Stomach (tissue), 19 donors: ENCODE results near the gene FAM98B. TPM values are rescaled to one million over a fixed set of nuclear protein-coding genes. Genes with fewer than 3 reads are reported as not detected.

Source experiments
- DNase-seq, 2 donors: peaks; one replicate each; pipeline versions ENCODE4 v3.0.0 to v3.0.0-alpha.2; 2013 to 2019
- H3K27ac ChIP-seq, 5 donors: fragments of 200-600 bp in 4 of 5; sonication (generic) in 4 of 5; one replicate each; pipeline ENCODE4 v1.5.1; 2013 to 2019; ENCODE audit warnings: mild to moderate bottlenecking in 1 of 5, moderate library complexity in 1 of 5
- H3K27me3 ChIP-seq, 3 donors: fragments of 200-600 bp; sonication (generic); one replicate each; pipeline ENCODE4 v1.5.1; 2017 to 2019; ENCODE audit warnings: mixed run types in 1 of 3
- H3K36me3 ChIP-seq, 4 donors: fragments of 200-600 bp; sonication (generic); 1 replicate in 3 of 4; 2 replicates in 1 of 4; pipeline ENCODE4 v1.5.1; 2016 to 2019
- H3K4me1 ChIP-seq, 4 donors: fragments of 200-600 bp; sonication (generic); one replicate each; pipeline ENCODE4 v1.5.1; 2016 to 2019
- H3K4me3 ChIP-seq, 4 donors: fragments of 200-600 bp; sonication (generic) in 3 of 4; one replicate each; pipeline ENCODE4 v1.5.1; 2016 to 2019; ENCODE audit warnings: mild to moderate bottlenecking in 1 of 4
- H3K9me3 ChIP-seq, 4 donors: fragments of 200-600 bp; sonication (generic); one replicate each; pipeline ENCODE4 v1.5.1; 2016 to 2019
- EP300 ChIP-seq: sonication (generic); formaldehyde crosslinking; IDR thresholded peaks from one replicate; pipeline ENCODE4 v1.6.1; 2017; ENCODE audit warnings: antibody characterized with exemption
- POLR2A ChIP-seq, 4 donors: fragments of 450-650 bp; IDR thresholded peaks; one replicate each; pipeline ENCODE4 v1.6.1; 2016; ENCODE audit warnings: antibody characterized with exemption in 4 of 4, control low read depth in 2 of 4, mild to moderate bottlenecking in 1 of 4, moderate library complexity in 1 of 4
- POLR2AphosphoS5 ChIP-seq, 3 donors: sonication (generic); formaldehyde crosslinking; IDR thresholded peaks; one replicate each; pipeline ENCODE4 v1.6.1; 2016; ENCODE audit warnings: antibody characterized with exemption in 3 of 3
- WGBS, 5 donors: extraction: QIAGEN DNeasy Blood & Tissue Kit in 3 of 5; methylation state at CpG; one replicate each; pipeline versions ENCODE4 v1.1.5 to v1.1.7; 2013 to 2018; 5-methylcytosine and 5-hydroxymethylcytosine counted together
- intact Hi-C: fragments of 100-400 bp; cut with DNase I; formaldehyde crosslinking; loops from one replicate; pipeline ENCODE4 v1.15.1; 2023; ENCODE audit warnings: low total_unique reads
- long read RNA-seq, 10 donors: transcript quantifications; one replicate each; lab custom pipeline, GENCODE V29; 2026
- polyA plus RNA-seq, 3 donors: library from polyadenylated mRNA; stranded (reverse); fragments of 200-250 nt; gene quantifications; one replicate each; pipeline ENCODE4 v1.2.3, GENCODE V29; 2013
- total RNA-seq, 5 donors: library from RNA; depleted of rRNA; stranded (reverse); fragments of >200 nt; gene quantifications; one replicate each; pipeline versions ENCODE4 v1.1.0 to v1.2.3, GENCODE V29; 2014 to 2016
- TF ChIP-seq, protein P1 (sequence below), 7 experiments: fragments of 450-650 bp in 4 of 7; fragments of 200-600 bp in 3 of 7; sonication (generic) in 3 of 7; IDR thresholded peaks; one replicate each; pipeline ENCODE4 v1.5.1; 2016 to 2019; ENCODE audit warnings: antibody characterized with exemption in 7 of 7, control low read depth in 2 of 7, mild to moderate bottlenecking in 1 of 7
- donor health status: healthy with polysubstance abuse.
- donor health status: Bipolar disorder and iron deficiency.
- donor health status: healthy.

The FAM98B gene
- total RNA-seq, result 10 to 100 TPM in 2 of 5 donors, 1 to 10 TPM in 3; 1.7 to 61.3 (median 8.5) TPM
- 10 to 100 TPM in 1 of 3 donors, 1 to 10 TPM in 2; 6.3 to 11.5 (median 8.8) TPM for polyA plus RNA-seq
- long read RNA-seq, donor 1, full-length matches to known transcripts, result 3 of 17 reads
- long read RNA-seq, donor 1, partial matches to known transcripts, result 14 of 17 reads
- long read RNA-seq, donor 1, other reads (novel, unspliced or antisense), result 0 of 17 reads
- long read RNA-seq, donor 2, full-length matches to known transcripts, result 6 of 6 reads
- long read RNA-seq, donor 2, partial matches to known transcripts, result 0 of 6 reads
- long read RNA-seq, donor 2, other reads (novel, unspliced or antisense), result 0 of 6 reads
- long read RNA-seq, donor 3, result 0 reads
- long read RNA-seq, donor 4, result 0 reads
- long read RNA-seq, donor 5, full-length matches to known transcripts, result 6 of 6 reads
- long read RNA-seq, donor 5, partial matches to known transcripts, result 0 of 6 reads
- long read RNA-seq, donor 5, other reads (novel, unspliced or antisense), result 0 of 6 reads
- long read RNA-seq, donor 6, full-length matches to known transcripts, result 14 of 14 reads
- long read RNA-seq, donor 6, partial matches to known transcripts, result 0 of 14 reads
- long read RNA-seq, donor 6, other reads (novel, unspliced or antisense), result 0 of 14 reads
- long read RNA-seq, donor 7, full-length matches to known transcripts, result 3 of 3 reads
- long read RNA-seq, donor 7, partial matches to known transcripts, result 0 of 3 reads
- long read RNA-seq, donor 7, other reads (novel, unspliced or antisense), result 0 of 3 reads
- long read RNA-seq, donor 8, full-length matches to known transcripts, result 6 of 12 reads
- long read RNA-seq, donor 8, partial matches to known transcripts, result 6 of 12 reads
- long read RNA-seq, donor 8, other reads (novel, unspliced or antisense), result 0 of 12 reads
- long read RNA-seq, donor 9, partial matches to known transcripts, result 0 of 2 reads
- long read RNA-seq, donor 9, other reads (novel, unspliced or antisense), result 0 of 2 reads
- long read RNA-seq, donor 10, result 0 reads

DNA sequence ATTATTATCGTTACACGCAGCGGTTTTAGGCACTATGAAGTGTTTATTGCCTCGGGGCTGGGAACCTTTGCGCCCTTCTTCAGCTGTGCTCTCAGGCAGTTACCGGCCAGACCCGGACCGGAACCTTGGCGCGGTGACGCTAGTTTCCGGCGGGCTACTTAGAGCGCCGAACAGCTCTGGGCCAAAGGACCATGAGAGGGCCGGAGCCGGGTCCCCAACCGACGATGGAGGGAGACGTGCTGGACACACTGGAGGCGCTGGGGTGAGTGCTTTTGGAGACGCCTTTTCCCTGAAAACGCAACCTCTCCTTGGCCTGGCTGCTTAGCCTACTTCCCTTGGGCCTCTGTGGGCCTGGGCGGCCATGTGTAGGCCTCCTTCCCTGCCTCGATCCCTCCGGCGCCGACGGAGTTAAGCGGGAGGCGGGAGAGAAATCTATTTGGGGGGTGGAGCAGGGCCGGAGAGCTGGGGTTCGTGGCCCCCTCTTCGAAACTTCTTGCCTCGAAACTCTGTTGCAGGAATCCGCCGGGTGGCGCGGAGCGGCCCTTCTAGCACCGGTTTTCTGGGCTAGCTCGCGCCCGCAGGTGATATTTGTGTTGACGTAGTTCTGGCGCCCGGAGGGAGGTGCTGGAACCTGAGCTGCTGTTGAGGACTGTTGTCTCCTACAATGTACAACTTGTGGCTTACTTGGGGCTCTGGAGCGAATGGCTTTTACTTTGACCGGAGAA, at the start of gene FAM98B:
TSS of gene FAM98B (plus strand) at position 157 of the 725 bp plus-strand sequence. CDS start at position 192, 35 bp downstream.
- H3K4me1 ChIP-seq, result peaks cover 7 to 30% (median 15%) of the 10 kb centered on the region in 4 donors
- peak; percentile 92 to 96 for DNase-seq
- no peaks in the 10 kb centered on the region for H3K9me3 ChIP-seq
- no peaks in the 10 kb centered on the region for H3K36me3 ChIP-seq
- H3K4me3 ChIP-seq, result peak within 1 kb of the TSS; percentile 60 to 91 (median 86)
- WGBS, 5 donors, result 0 to 1% (median 0%) methylated on average over 49 of the region's 49 CpGs
- H3K27ac ChIP-seq, result peak within 1 kb of the TSS; percentile 91 to 97 (median 93)
- H3K27me3 ChIP-seq, result no peaks in the 10 kb centered on the region
- intact Hi-C loops, result no loop called here
- TF ChIP-seq POLR2AphosphoS5 (IDR thresholded peaks at IDR 0.05) (peak; percentile 52 to 80 (median 79)), POLR2A (IDR thresholded peaks at IDR 0.05) (no peak), EP300 (no peak)
- TF ChIP-seq, protein P1, sequence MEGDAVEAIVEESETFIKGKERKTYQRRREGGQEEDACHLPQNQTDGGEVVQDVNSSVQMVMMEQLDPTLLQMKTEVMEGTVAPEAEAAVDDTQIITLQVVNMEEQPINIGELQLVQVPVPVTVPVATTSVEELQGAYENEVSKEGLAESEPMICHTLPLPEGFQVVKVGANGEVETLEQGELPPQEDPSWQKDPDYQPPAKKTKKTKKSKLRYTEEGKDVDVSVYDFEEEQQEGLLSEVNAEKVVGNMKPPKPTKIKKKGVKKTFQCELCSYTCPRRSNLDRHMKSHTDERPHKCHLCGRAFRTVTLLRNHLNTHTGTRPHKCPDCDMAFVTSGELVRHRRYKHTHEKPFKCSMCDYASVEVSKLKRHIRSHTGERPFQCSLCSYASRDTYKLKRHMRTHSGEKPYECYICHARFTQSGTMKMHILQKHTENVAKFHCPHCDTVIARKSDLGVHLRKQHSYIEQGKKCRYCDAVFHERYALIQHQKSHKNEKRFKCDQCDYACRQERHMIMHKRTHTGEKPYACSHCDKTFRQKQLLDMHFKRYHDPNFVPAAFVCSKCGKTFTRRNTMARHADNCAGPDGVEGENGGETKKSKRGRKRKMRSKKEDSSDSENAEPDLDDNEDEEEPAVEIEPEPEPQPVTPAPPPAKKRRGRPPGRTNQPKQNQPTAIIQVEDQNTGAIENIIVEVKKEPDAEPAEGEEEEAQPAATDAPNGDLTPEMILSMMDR (IDR thresholded peaks at IDR 0.05), result peak in 1 of 7 experiments; percentile 23

DNA sequence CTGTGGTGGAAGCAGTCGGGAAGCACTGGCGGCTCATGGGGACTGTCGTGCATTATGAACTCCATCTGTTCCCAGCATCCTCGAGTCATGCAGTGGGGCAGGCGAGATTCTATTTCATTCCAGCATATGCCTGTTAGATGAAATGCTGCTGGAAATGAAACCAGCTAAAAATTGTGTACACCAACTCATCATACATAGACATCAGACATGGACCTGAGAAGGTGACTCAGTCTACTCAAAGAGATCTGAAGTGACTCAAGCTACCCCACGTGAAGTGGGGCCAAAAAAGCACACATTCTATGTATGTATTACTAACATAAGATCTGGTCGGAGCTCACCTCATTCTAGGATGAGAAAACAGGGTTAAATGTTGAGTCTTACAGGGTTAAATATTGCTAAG, 47.5 kb upstream of the FAM98B start:
- DNase-seq, result no peak
- no peak for TF ChIP-seq EP300
- no peak for TF ChIP-seq POLR2A (IDR thresholded peaks at IDR 0.05)
- TF ChIP-seq POLR2AphosphoS5 (IDR thresholded peaks at IDR 0.05), result no peak
- TF ChIP-seq, protein P1 (IDR thresholded peaks at IDR 0.05), result no peak
- WGBS, 5 donors, result 73 to 80% (median 79%) methylated on average over 7 of the region's 7 CpGs
- intact Hi-C loops, result no loop called here
- Histone ChIP-seq H3K27ac (no peak overlapping the region), H3K27me3 (no peaks in the 10 kb centered on the region), H3K4me3 (no peak overlapping the region), H3K4me1 (no peaks in the 10 kb centered on the region), H3K9me3 (no peaks in the 10 kb centered on the region), H3K36me3 (no peaks in the 10 kb centered on the region)

DNA sequence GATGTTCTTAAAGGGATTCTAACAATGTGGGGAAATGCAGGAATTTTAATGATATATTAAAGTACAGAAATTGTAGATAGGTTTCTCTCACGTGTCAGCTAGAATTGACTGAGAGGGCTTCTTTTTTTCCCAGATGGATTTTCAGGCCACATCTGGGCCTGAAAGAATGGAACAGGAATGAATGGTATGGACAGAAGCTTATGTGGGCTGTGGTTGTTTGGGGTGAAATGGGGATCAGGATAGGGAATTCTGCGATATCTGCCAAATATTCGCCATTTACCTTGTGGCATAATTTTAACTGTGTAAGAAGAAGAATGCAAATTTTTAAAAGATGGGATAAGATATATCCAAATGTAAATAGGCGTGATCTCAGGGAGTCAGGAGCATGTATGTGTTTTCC, 45.4 kb upstream of the FAM98B start:
- intact Hi-C loops, result no loop called here
- no peaks in the 10 kb centered on the region for H3K9me3 ChIP-seq
- no peak for DNase-seq
- H3K36me3 ChIP-seq, result no peaks in the 10 kb centered on the region
- WGBS, 5 donors, result 83 to 89% (median 86%) methylated on average over 4 of the region's 4 CpGs
- no peaks in the 10 kb centered on the region for H3K27me3 ChIP-seq
- H3K4me1 ChIP-seq, result no peaks in the 10 kb centered on the region
- H3K4me3 ChIP-seq, result no peak overlapping the region
- TF ChIP-seq, protein P1 (IDR thresholded peaks at IDR 0.05), result no peak
- TF ChIP-seq POLR2A (IDR thresholded peaks at IDR 0.05) (no peak), POLR2AphosphoS5 (IDR thresholded peaks at IDR 0.05) (no peak), EP300 (no peak)
- H3K27ac ChIP-seq, result no peak overlapping the region
